Upper lobe of left lung (tissue), 6 donors: ENCODE data around the gene GNA14. TPM values are rescaled to one million over a fixed set of nuclear protein-coding genes. Genes with fewer than 3 reads are reported as not detected.
"Not testable (repeated sequence)": the region's sequence is repeated elsewhere in the genome, so short reads cannot be mapped to it uniquely, and the experiment has no call there.

ENCODE experiments used
- ATAC-seq, 2 donors: fragments of 200-7000 bp; cut with Tn5 transposase; one replicate each; pipeline ENCODE4 v1.9.1; 2022; ENCODE audit warnings: mild to moderate bottlenecking in 2 of 2, moderate library complexity in 2 of 2; ENCODE audit not compliant: low FRiP score in 2 of 2
- DNase-seq, 2 donors: peaks; one replicate each; pipeline ENCODE4 v3.0.0-alpha.2; 2019 to 2020
- H3K27ac ChIP-seq, 4 donors: fragments of 200-600 bp; sonication (generic); one replicate each; pipeline ENCODE4 v1.5.1; 2016 to 2019
- H3K27me3 ChIP-seq, 4 donors: fragments of 200-600 bp; sonication (generic); one replicate each; pipeline ENCODE4 v1.5.1; 2017 to 2019
- H3K36me3 ChIP-seq, 4 donors: fragments of 200-600 bp; sonication (generic); one replicate each; pipeline ENCODE4 v1.5.1; 2016 to 2019
- H3K4me1 ChIP-seq, 4 donors: fragments of 200-600 bp; sonication (generic); one replicate each; pipeline ENCODE4 v1.5.1; 2018 to 2019
- H3K4me3 ChIP-seq, 4 donors: fragments of 200-600 bp; sonication (generic); one replicate each; pipeline ENCODE4 v1.5.1; 2017 to 2019; ENCODE audit warnings: mild to moderate bottlenecking in 2 of 4, moderate library complexity in 1 of 4
- H3K9me3 ChIP-seq, 4 donors: fragments of 200-600 bp; sonication (generic); one replicate each; pipeline ENCODE4 v1.5.1; 2018 to 2019
- CTCF ChIP-seq, 6 experiments: fragments of 450-650 bp in 4 of 6; fragments of 200-600 bp in 2 of 6; sonication (generic) in 2 of 6; IDR thresholded peaks; one replicate each; pipeline ENCODE4 v1.5.1; 2016 to 2019; ENCODE audit warnings: antibody characterized with exemption in 6 of 6
- EP300 ChIP-seq, 4 donors: sonication (generic); formaldehyde crosslinking; IDR thresholded peaks; one replicate each; pipeline ENCODE4 v1.5.1; 2017; ENCODE audit warnings: antibody characterized with exemption in 4 of 4, control low read depth in 2 of 4
- POLR2A ChIP-seq, 4 donors: fragments of 450-650 bp; IDR thresholded peaks; one replicate each; pipeline ENCODE4 v1.5.1; 2016 to 2017; ENCODE audit warnings: antibody characterized with exemption in 4 of 4, mild to moderate bottlenecking in 2 of 4
- POLR2AphosphoS5 ChIP-seq, 2 donors: sonication (generic); formaldehyde crosslinking; IDR thresholded peaks; one replicate each; pipeline ENCODE4 v1.5.1; 2017; ENCODE audit warnings: antibody characterized with exemption in 2 of 2
- whole genome bisulfite sequencing, 2 donors: methylation state at CpG; one replicate each; pipeline ENCODE4 v1.1.5; 2017 to 2018; 5-methylcytosine and 5-hydroxymethylcytosine counted together
- total RNA-seq, 6 donors: library from RNA; depleted of rRNA in 4 of 6; stranded (reverse); fragments of >200 nt in 4 of 6; gene quantifications; one replicate each; pipeline versions ENCODE4 v1.1.0 to v1.2.1, GENCODE V29; 2016 to 2021
- donor health status: DM: no; HTN: no; CAD: no; lungs with moderate emphysema.
- donor health status: DM: no; HTN: yes; CAD: no; lungs with severe emphysema.

GNA14 gene
- total RNA-seq, 6 donors from 2014 or later, result 6.0 to 28.3 (median 14.9) TPM

GRCh38 chr9:77421506-77422265 lies 226.4 kb downstream of the GNA14 start:
- ATAC-seq (no peak), DNase-seq (no peak)
- TF ChIP-seq CTCF (IDR thresholded peaks at IDR 0.05), result no peak
- TF ChIP-seq POLR2A (IDR thresholded peaks at IDR 0.05), result no peak
- TF ChIP-seq EP300 (IDR thresholded peaks at IDR 0.05), result no peak
- no peak for TF ChIP-seq POLR2AphosphoS5 (IDR thresholded peaks at IDR 0.05)

GRCh38 chr9:77420641-77421040 lies 227.5 kb downstream of the GNA14 start:
- H3K4me3 ChIP-seq, result no peak overlapping the region
- ATAC-seq (no peak), DNase-seq (no peak)
- WGBS, 2 donors, result 62 to 80% methylated on average over 2 of the region's 2 CpGs
- no peaks in the 10 kb centered on the region for H3K27me3 ChIP-seq
- H3K9me3 ChIP-seq, result no peaks in the 10 kb centered on the region
- H3K27ac ChIP-seq, result no peak overlapping the region
- TF ChIP-seq CTCF (IDR thresholded peaks at IDR 0.05) (no peak), POLR2A (IDR thresholded peaks at IDR 0.05) (no peak), EP300 (IDR thresholded peaks at IDR 0.05) (no peak), POLR2AphosphoS5 (IDR thresholded peaks at IDR 0.05) (no peak)
- peaks cover 0 to 3% (median 0%) of the 10 kb centered on the region in 4 donors for H3K36me3 ChIP-seq
- H3K4me1 ChIP-seq, result peaks cover 0 to 26% (median 11%) of the 10 kb centered on the region in 4 donors

More at GRCh38 chr9:77421506-77422265, 226.4 kb downstream of the GNA14 start:
- no peaks in the 10 kb centered on the region for H3K27me3 ChIP-seq
- no peak overlapping the region for H3K4me3 ChIP-seq
- no peaks in the 10 kb centered on the region for H3K9me3 ChIP-seq
- H3K27ac ChIP-seq, result no peak overlapping the region
- WGBS, 2 donors, result 93 to 94% methylated on average over 10 of the region's 10 CpGs
- H3K4me1 ChIP-seq, result peaks cover 0 to 26% (median 11%) of the 10 kb centered on the region in 4 donors
- peaks cover 0 to 3% (median 0%) of the 10 kb centered on the region in 4 donors for H3K36me3 ChIP-seq

GRCh38 chr9:77418226-77418625 lies 229.9 kb downstream of the GNA14 start:
- DNase-seq (no peak), ATAC-seq (no peak)
- Histone ChIP-seq H3K27me3 (no peaks in the 10 kb centered on the region), H3K36me3 (no peaks in the 10 kb centered on the region), H3K27ac (peak overlapping the region in 3 of 4 donors; percentile 3 to 67 (median 42)), H3K4me3 (no peak overlapping the region), H3K9me3 (no peaks in the 10 kb centered on the region), H3K4me1 (peaks cover 0 to 26% (median 11%) of the 10 kb centered on the region in 4 donors)
- TF ChIP-seq CTCF (IDR thresholded peaks at IDR 0.05), result no peak
- no peak for TF ChIP-seq POLR2A (IDR thresholded peaks at IDR 0.05)
- TF ChIP-seq POLR2AphosphoS5 (IDR thresholded peaks at IDR 0.05), result no peak
- TF ChIP-seq EP300 (IDR thresholded peaks at IDR 0.05), result no peak

- peak in 1 of 2 donors; percentile 16 for TF ChIP-seq POLR2AphosphoS5 (IDR thresholded peaks at IDR 0.05)
- TF ChIP-seq CTCF (IDR thresholded peaks at IDR 0.05), result no peak
- 34% methylated on average over 5 of the region's 5 CpGs for WGBS, 2 donors
- Histone ChIP-seq H3K27me3 (no peaks in the 10 kb centered on the region), H3K4me3 (no peak overlapping the region), H3K27ac (peak overlapping the region in 3 of 4 donors; percentile 3 to 67 (median 42)), H3K36me3 (no peaks in the 10 kb centered on the region), H3K9me3 (no peaks in the 10 kb centered on the region), H3K4me1 (peaks cover 0 to 26% (median 11%) of the 10 kb centered on the region in 4 donors)
- ATAC-seq, result peak in 1 of 2 donors; percentile 60
- DNase-seq, result no peak
Observed at GRCh38 chr9:77417566-77417965, 230.6 kb downstream of the GNA14 start.

- peaks cover 0 to 14% (median 4%) of the 10 kb centered on the region in 4 donors for H3K36me3 ChIP-seq
- DNase-seq, result peak in 1 of 2 donors; percentile 40
- not testable (repeated sequence) for H3K4me1 ChIP-seq, H3K9me3 ChIP-seq, H3K27ac ChIP-seq, H3K4me3 ChIP-seq, ATAC-seq, H3K27me3 ChIP-seq
- WGBS, 2 donors, result 83 to 89% methylated on average over 5 to 9 of the region's 9 CpGs
Observed at GRCh38 chr9:77408521-77408920, 239.6 kb downstream of the GNA14 start.
